ENCODE measurements around the gene CDK14. TPM values are rescaled to one million over a fixed set of nuclear protein-coding genes. Genes with fewer than 3 reads are reported as not detected.
A peak's percentile ranks its signal among the peaks of the same experiment; 100 is the strongest.
"Not testable (repeated sequence)": the region's sequence is repeated elsewhere in the genome, so short reads cannot be mapped to it uniquely, and the experiment has no call there.

The CDK14 gene
- total and polyA plus RNA-seq, 10 of the 15 experiments (the other 5 are each of a cell fraction or from before 2014, with no cell fraction given) = 6.5 to 61.3 (median 24.2) TPM

DNA sequence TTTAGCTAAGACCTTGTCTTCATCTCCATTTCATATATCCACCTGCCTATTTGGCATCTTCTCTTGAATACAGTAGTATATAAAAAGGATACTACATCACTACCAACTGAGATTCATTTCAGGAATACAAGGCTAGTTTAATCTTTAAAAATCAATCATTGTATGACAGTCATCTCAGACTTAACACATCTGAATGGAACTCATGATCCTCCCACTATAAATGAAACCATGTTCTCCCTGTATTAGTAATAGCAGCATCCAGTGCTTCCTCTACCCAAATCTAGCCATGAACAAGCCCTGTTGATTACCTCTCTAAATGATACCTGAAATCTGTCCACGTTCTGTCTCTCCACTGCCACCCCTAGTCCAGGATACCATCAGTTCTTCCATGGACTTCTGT is 196.2 kb downstream of the CDK14 start (continued):
- TF ChIP-seq, protein P1, sequence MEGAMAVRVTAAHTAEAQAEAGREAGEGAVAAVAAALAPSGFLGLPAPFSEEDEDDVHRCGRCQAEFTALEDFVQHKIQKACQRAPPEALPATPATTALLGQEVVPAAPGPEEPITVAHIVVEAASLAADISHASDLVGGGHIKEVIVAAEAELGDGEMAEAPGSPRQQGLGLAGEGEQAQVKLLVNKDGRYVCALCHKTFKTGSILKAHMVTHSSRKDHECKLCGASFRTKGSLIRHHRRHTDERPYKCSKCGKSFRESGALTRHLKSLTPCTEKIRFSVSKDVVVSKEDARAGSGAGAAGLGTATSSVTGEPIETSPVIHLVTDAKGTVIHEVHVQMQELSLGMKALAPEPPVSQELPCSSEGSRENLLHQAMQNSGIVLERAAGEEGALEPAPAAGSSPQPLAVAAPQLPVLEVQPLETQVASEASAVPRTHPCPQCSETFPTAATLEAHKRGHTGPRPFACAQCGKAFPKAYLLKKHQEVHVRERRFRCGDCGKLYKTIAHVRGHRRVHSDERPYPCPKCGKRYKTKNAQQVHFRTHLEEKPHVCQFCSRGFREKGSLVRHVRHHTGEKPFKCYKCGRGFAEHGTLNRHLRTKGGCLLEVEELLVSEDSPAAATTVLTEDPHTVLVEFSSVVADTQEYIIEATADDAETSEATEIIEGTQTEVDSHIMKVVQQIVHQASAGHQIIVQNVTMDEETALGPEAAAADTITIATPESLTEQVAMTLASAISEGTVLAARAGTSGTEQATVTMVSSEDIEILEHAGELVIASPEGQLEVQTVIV (IDR thresholded peaks at IDR 0.05; ENCODE audit: borderline replicate concordance, partially characterized antibody) = no peak
- TF ChIP-seq BMI1 (IDR thresholded peaks at IDR 0.05; ENCODE audit: borderline replicate concordance) = no peak
- TF ChIP-seq, protein P2, sequence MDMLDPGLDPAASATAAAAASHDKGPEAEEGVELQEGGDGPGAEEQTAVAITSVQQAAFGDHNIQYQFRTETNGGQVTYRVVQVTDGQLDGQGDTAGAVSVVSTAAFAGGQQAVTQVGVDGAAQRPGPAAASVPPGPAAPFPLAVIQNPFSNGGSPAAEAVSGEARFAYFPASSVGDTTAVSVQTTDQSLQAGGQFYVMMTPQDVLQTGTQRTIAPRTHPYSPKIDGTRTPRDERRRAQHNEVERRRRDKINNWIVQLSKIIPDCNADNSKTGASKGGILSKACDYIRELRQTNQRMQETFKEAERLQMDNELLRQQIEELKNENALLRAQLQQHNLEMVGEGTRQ (IDR thresholded peaks at IDR 0.05; ENCODE audit: borderline replicate concordance, low read depth, low read length) = no peak
- TF ChIP-seq SRF (IDR thresholded peaks at IDR 0.05; ENCODE audit: low read depth in 2 of 2, low read length in 2 of 2) = no peak

DNA sequence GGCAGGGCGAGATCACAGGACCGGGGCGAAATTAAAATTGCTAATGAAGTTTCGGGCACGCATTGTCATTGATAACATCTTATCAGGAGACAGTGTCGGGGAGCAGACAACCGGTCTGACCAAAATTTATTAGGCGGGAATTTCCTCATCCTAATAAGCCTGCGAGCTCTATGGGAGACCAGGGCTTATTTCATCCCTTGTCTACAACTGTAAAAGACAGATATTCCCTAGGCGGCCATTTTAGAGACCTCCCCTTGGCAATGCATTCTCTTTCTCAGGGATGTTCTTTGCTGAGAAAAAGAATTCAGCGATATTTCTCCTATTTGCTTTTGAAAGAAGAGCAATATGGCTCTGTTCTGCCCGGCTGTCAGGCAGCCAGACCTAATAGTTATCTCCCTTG is 198.1 kb downstream of the CDK14 start:
- TF ChIP-seq CBX5 (IDR thresholded peaks at IDR 0.05; ENCODE audit: low read depth) = peak; percentile 87
- ATAC-seq; intact Hi-C loops (cut with micrococcal nuclease; ENCODE audit: unreplicated experiment); RAD21 ChIA-PET (ENCODE audit: unreplicated experiment); FAIRE-seq; DNase-seq (ENCODE audit: low read depth, low spot score); H2AFZ ChIP-seq (ENCODE audit: control insufficient read depth, low read depth, low read length); H3K36me3 ChIP-seq (ENCODE audit: control insufficient read depth in 2 of 2, insufficient read depth in 2 of 2, low read length in 1 of 2); H3K27me3 ChIP-seq (replicated peaks in 1 of 2; ENCODE audit: control insufficient read depth in 2 of 2, insufficient read depth in 2 of 2, low read length in 1 of 2); H3K9ac ChIP-seq (ENCODE audit: control insufficient read depth, insufficient read depth, low read length); H3K4me1 ChIP-seq (ENCODE audit: control insufficient read depth, insufficient read depth, low read length); CTCF ChIA-PET; H3K4me2 ChIP-seq (ENCODE audit: control insufficient read depth, insufficient read depth); in situ Hi-C loops (cut with MboI); H3K79me2 ChIP-seq (ENCODE audit: control insufficient read depth, insufficient read depth, low read length); H3K9me3 ChIP-seq (replicated peaks; ENCODE audit: control insufficient read depth, insufficient read depth, low read length); H3K4me3 ChIP-seq; H3K27ac ChIP-seq (ENCODE audit: control insufficient read depth, insufficient read depth); H4K20me1 ChIP-seq (ENCODE audit: control insufficient read depth, insufficient read depth); BruUV-seq (replicated peaks); POLR2A ChIA-PET: not testable (repeated sequence)
- 91% methylated on average over 12 of the region's 12 CpGs for WGBS (ENCODE audit: insufficient coverage, insufficient replicate concordance, low lambda C conversion rate, missing lambda C conversion rate)
- SMC1A ChIA-PET (ENCODE audit: uncharacterized antibody, unreplicated experiment) = interaction anchor here (0.8 kb wide), 1 partner anchor 47 kb away, joined by 3 read pairs; no protein-coding TSS in a partner anchor

Data from GM12878 (cell line).